ENCODE results near the gene TBC1D24. TPM values are rescaled to one million over a fixed set of nuclear protein-coding genes. Genes with fewer than 3 reads are reported as not detected.
A peak's percentile ranks its signal among the peaks of the same experiment; 100 is the strongest.

Gene TBC1D24
- total and polyA plus RNA-seq, 7 donors = 3.2 to 8.9 (median 6.0) TPM

DNA sequence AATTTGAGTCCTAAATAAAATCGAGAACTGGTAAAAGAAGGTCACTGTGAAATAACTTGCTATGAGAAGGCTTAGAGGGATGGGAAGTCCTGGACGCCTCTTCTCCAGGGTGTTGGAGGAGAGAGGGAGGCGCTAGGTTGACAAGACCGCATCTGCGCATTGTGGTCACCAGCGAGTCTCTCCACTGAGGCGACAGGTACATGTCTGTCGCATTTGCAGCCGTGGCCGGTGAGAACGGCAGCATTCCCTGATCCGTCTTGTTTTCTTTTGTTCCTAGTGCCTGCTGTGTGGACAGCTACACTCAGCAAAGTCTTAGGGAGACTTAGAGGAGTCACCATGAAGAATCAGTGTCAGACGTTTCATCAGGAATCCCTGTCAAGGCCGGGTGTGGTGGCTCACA lies 30.8 kb downstream of the TBC1D24 start:
- H3K27ac ChIP-seq = no peak overlapping the region
- DNase-seq = no peak
- intact Hi-C loops (cut with DNase I) = no loop called here
- no peaks in the 10 kb centered on the region for H3K27me3 ChIP-seq (ENCODE audit: insufficient read depth in 3 of 3, low read length in 2 of 3)
- H3K36me3 ChIP-seq (ENCODE audit: insufficient read depth in 1 of 2, low read depth in 1 of 2) = no peaks in the 10 kb centered on the region
- H3K4me3 ChIP-seq = no peak overlapping the region
- peaks cover 8% of the 10 kb centered on the region for H3K4me1 ChIP-seq
- H3K9me3 ChIP-seq = no peaks in the 10 kb centered on the region
- no peak for ATAC-seq
- 87 to 89% (median 88%) methylated on average over 14 of the region's 14 CpGs for WGBS, 3 donors
- TF ChIP-seq, protein P1, sequence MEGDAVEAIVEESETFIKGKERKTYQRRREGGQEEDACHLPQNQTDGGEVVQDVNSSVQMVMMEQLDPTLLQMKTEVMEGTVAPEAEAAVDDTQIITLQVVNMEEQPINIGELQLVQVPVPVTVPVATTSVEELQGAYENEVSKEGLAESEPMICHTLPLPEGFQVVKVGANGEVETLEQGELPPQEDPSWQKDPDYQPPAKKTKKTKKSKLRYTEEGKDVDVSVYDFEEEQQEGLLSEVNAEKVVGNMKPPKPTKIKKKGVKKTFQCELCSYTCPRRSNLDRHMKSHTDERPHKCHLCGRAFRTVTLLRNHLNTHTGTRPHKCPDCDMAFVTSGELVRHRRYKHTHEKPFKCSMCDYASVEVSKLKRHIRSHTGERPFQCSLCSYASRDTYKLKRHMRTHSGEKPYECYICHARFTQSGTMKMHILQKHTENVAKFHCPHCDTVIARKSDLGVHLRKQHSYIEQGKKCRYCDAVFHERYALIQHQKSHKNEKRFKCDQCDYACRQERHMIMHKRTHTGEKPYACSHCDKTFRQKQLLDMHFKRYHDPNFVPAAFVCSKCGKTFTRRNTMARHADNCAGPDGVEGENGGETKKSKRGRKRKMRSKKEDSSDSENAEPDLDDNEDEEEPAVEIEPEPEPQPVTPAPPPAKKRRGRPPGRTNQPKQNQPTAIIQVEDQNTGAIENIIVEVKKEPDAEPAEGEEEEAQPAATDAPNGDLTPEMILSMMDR (IDR thresholded peaks at IDR 0.05) = no peak

GRCh38 chr16:2507052-2507659 lies 32.2 kb downstream of the TBC1D24 start:
- Histone ChIP-seq H3K36me3 (ENCODE audit: insufficient read depth in 1 of 2, low read depth in 1 of 2) (no peaks in the 10 kb centered on the region), H3K4me3 (no peak overlapping the region), H3K27ac (no peak overlapping the region), H3K9me3 (no peaks in the 10 kb centered on the region), H3K27me3 (ENCODE audit: insufficient read depth in 3 of 3, low read length in 2 of 3) (no peaks in the 10 kb centered on the region), H3K4me1 (no peaks in the 10 kb centered on the region)
- ATAC-seq = peak in 1 of 4 donors; percentile 16
- DNase-seq = no peak
- intact Hi-C loops (cut with DNase I) = no loop called here
- TF ChIP-seq, protein P1 (IDR thresholded peaks at IDR 0.05) = no peak
- WGBS, 3 donors = 84 to 86% (median 85%) methylated on average over 14 of the region's 14 CpGs

DNA sequence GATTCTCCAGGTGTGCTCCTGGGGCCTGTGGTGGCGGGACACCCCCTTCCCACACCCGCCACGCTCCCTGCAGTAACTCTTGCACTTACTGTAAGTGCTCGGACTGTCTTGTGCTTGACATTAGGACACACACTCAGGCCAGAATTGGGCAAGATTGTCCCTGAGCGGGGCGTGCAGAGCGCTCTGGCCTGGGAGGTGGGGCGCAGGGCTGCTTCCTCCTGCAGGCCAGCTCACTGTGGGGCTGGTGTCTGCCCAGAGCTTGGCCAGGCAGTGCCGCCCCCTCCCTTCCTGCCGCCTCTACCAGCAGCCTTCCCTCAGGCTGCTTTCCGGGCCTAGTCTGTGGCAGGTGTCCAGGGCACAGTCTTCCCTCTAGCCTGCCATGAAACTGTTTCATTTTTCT lies 32.7 kb downstream of the TBC1D24 start:
- Histone ChIP-seq H3K4me3 (no peak overlapping the region), H3K36me3 (ENCODE audit: insufficient read depth in 1 of 2, low read depth in 1 of 2) (no peaks in the 10 kb centered on the region), H3K4me1 (no peaks in the 10 kb centered on the region), H3K27me3 (ENCODE audit: insufficient read depth in 3 of 3, low read length in 2 of 3) (no peaks in the 10 kb centered on the region), H3K27ac (no peak overlapping the region), H3K9me3 (no peaks in the 10 kb centered on the region)
- DNase-seq (peak; percentile 56 to 70), ATAC-seq (peak in 3 of 4 donors; percentile 29 to 37 (median 36))
- WGBS, 3 donors = 89 to 92% (median 91%) methylated on average over 11 of the region's 11 CpGs
- intact Hi-C loops (cut with DNase I) = no loop called here
- TF ChIP-seq, protein P1 (IDR thresholded peaks at IDR 0.05) = no peak

GRCh38 chr16:2508722-2509400 lies 33.9 kb downstream of the TBC1D24 start:
- Histone ChIP-seq H3K4me3 (no peak overlapping the region), H3K36me3 (ENCODE audit: insufficient read depth in 1 of 2, low read depth in 1 of 2) (no peaks in the 10 kb centered on the region), H3K4me1 (no peaks in the 10 kb centered on the region), H3K27ac (no peak overlapping the region), H3K27me3 (ENCODE audit: insufficient read depth in 3 of 3, low read length in 2 of 3) (no peaks in the 10 kb centered on the region), H3K9me3 (no peaks in the 10 kb centered on the region)
- ATAC-seq (no peak), DNase-seq (peak in 1 of 2 donors; percentile 10)
- intact Hi-C loops (cut with DNase I) = no loop called here
- 88 to 90% (median 89%) methylated on average over 18 of the region's 18 CpGs for WGBS, 3 donors
- TF ChIP-seq, protein P1 (IDR thresholded peaks at IDR 0.05) = no peak
